Hematopoietic multipotent progenitor cell (in vitro differentiated cells): ENCODE data around the gene TBC1D30. TPM values are rescaled to one million over a fixed set of nuclear protein-coding genes. Genes with fewer than 3 reads are reported as not detected.
"Not testable (repeated sequence)": the region's sequence is repeated elsewhere in the genome, so short reads cannot be mapped to it uniquely, and the experiment has no call there.

Experiments
- DNase-seq, 3 donors: peaks; one replicate each; pipeline ENCODE4 v3.0.0-alpha.2; 2011 to 2015; ENCODE audit warnings: low read depth in 2 of 3, low spot score in 2 of 3
- total RNA-seq: library from RNA; depleted of rRNA; stranded (reverse); fragments of >200 nt; gene quantifications from one replicate; pipeline ENCODE4 v1.2.3, GENCODE V29; 2012

TBC1D30 gene
- total RNA-seq, 1 donor: under 0.01 TPM

- no peak for DNase-seq
Measured at GRCh38 chr12:64806173-64806572, 18.3 kb upstream of the TBC1D30 start.

GRCh38 chr12:64806593-64807460 is 17.6 kb upstream of the TBC1D30 start:
- DNase-seq: no peak

- no peak for DNase-seq
Measured at GRCh38 chr12:64808110-64808509, 16.3 kb upstream of the TBC1D30 start.

- no peak for DNase-seq
Measured at GRCh38 chr12:64810831-64811230, 13.6 kb upstream of the TBC1D30 start.

GRCh38 chr12:64813723-64814122 is 10.7 kb upstream of the TBC1D30 start:
- DNase-seq: no peak

- no peak for DNase-seq
Measured at GRCh38 chr12:64814432-64814831, 10.0 kb upstream of the TBC1D30 start.

GRCh38 chr12:64819816-64820402 is 4.5 kb upstream of the TBC1D30 start:
- DNase-seq: no peak

GRCh38 chr12:64820593-64820992 is 3.9 kb upstream of the TBC1D30 start:
- DNase-seq: no peak

- DNase-seq: no peak
Measured at GRCh38 chr12:64821116-64821630, 3.3 kb upstream of the TBC1D30 start.

GRCh38 chr12:64824130-64824499 is 332 bp upstream of the TBC1D30 start:
- no peak for DNase-seq

- no peak for DNase-seq
Measured at GRCh38 chr12:64825143-64826021, 935 bp downstream of the TBC1D30 start.

- peak in 2 of 3 donors; percentile 49 to 86 for DNase-seq
Measured at GRCh38 chr12:64826234-64826633, 1.8 kb downstream of the TBC1D30 start.

- no peak for DNase-seq
Measured at GRCh38 chr12:64828713-64829112, 4.3 kb downstream of the TBC1D30 start.

- no peak for DNase-seq
Measured at GRCh38 chr12:64833928-64834327, 9.5 kb downstream of the TBC1D30 start.

- no peak for DNase-seq
Measured at GRCh38 chr12:64835901-64836300, 11.5 kb downstream of the TBC1D30 start.

- DNase-seq: no peak
Measured at GRCh38 chr12:64836856-64837255, 12.4 kb downstream of the TBC1D30 start.

- DNase-seq: no peak
Measured at GRCh38 chr12:64837427-64837826, 13.0 kb downstream of the TBC1D30 start.

- no peak for DNase-seq
Measured at GRCh38 chr12:64840119-64840518, 15.7 kb downstream of the TBC1D30 start.

- DNase-seq: no peak
Measured at GRCh38 chr12:64840949-64841717, 16.7 kb downstream of the TBC1D30 start.

GRCh38 chr12:64848409-64848808 is 24.0 kb downstream of the TBC1D30 start:
- DNase-seq: not testable (repeated sequence)
